SKM-1 (cell line): ENCODE measurements around the gene SULT1A2.
"Not testable (repeated sequence)": the region's sequence is repeated elsewhere in the genome, so short reads cannot be mapped to it uniquely, and the experiment has no call there.

ENCODE experiments used
- DNase-seq: peaks from one replicate; lab custom pipeline; 2025; ENCODE audit not compliant: unreplicated experiment; lab: John Stamatoyannopoulos, UW

SULT1A2 gene

DNA sequence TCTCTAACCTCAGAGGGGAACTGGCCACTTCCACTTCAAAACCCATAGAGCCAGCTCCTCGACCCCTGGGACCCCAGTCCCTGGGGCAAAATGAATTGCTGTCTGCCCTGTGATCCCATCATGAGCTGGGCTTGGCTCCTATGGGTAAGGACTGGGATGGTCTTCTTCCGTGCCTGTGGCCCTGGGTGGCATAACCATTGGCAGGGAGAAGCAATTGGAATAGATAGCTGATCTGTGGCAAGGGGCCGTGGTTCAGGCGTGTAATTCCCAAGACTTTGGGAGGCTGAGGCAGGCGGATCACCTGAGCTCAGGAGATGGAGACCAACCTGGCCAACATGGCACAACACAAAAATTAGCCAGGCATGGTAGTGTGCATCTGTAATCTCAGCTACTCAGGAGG is 4.3 kb downstream of the SULT1A2 start:
- DNase-seq, result no peak

GRCh38 chr16:28591355-28591754 is 5.5 kb downstream of the SULT1A2 start:
- no peak for DNase-seq

- no peak for DNase-seq
Measured at GRCh38 chr16:28590384-28591340, 6.2 kb downstream of the SULT1A2 start.

DNA sequence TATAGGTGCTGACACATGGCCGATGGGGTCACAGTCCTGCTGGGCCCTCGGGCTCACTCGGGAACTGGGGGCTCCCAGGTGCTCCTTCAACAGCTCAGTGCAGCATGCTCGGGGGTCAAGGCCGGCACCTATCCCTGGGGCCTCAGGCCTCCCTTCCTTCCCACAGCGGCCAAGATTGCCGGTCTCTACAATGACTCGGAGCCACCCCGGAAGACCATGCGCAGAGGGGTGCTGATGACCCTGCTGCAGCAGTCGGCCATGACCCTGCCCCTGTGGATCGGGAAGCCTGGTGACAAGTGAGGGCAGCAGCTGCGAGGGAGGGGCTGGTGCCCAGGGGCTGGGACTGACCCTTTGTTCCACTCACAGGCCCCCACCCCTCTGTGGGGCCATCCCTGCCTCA is 6.9 kb downstream of the SULT1A2 start:
- no peak for DNase-seq

GRCh38 chr16:28589069-28589468 is 7.8 kb downstream of the SULT1A2 start:
- DNase-seq, result no peak

GRCh38 chr16:28587386-28587785 is 9.5 kb downstream of the SULT1A2 start:
- DNase-seq, result no peak

- no peak for DNase-seq
Measured at GRCh38 chr16:28586466-28586865, 10.4 kb downstream of the SULT1A2 start.

DNA sequence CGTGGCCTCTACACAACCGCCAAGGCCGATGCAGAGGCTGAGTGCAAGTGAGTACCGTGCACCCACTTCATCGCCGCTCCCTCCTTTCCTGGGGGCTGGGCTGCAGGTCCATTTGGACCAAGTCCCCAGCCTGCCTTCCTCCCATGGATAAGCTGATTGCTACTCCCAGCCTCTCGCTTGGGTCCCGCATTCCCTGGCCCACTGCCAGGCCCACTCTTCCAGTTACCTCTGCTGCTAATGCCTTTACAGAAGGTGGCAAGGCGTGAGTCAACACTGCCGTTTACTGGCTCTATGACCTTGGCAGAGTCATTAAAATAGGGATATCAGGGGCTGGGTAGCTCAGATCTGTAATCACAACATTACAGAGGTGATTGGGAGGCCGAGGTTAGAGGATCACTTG is 11.2 kb downstream of the SULT1A2 start:
- no peak for DNase-seq

GRCh38 chr16:28580726-28581315 is 16.0 kb downstream of the SULT1A2 start:
- DNase-seq, result no peak

- no peak for DNase-seq
Measured at GRCh38 chr16:28575446-28576109, 21.3 kb downstream of the SULT1A2 start.

GRCh38 chr16:28574925-28575324 is 21.9 kb downstream of the SULT1A2 start:
- no peak for DNase-seq

DNA sequence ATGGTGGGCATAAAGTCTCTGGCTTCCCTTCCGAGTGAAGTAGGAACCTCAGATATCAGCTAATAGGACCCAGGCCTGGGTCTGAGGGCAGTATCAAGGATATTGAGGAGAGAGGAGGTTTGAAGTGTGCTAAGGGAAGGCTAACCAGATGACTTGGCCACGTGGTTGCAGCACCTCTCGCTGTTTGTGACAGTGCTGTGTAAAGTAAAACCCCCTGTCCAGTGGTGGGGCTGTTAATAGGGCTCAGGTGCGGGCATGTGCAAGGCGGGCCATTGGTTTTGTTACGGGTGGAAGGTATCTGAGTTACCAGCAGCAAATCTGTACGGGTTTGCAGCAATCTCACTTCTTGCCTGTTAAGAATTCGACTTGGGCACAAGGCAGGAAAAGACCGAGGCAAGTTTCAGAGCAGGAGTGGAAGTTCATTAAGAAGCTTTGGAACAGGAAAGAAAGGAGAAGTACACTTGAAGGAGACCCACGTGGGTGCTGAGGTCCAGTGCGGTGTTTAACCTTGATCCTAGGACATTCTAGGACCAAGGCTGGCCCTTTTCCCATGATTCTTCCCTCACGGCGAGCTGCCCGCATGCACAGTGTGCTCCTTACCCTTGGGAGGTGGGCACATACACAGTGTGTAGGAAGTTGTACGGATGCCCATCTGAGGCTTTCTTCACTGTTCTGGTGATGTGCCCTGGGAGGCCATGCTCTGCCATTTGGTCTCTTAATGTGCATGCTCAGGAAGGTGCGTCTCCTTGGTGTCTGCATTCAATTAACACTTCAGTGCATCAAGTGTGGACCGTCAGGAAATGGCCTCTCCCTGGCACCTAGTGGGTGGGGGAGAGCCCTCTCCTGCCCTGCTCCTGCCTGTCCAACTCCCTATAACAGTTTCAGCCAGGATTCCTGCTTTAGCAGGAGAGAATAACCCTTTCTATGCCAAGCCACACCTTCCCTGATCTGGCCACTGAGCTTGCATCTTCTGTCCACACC is 22.8 kb downstream of the SULT1A2 start:
- no peak for DNase-seq

- no peak for DNase-seq
Measured at GRCh38 chr16:28572696-28573510, 23.9 kb downstream of the SULT1A2 start.

DNA sequence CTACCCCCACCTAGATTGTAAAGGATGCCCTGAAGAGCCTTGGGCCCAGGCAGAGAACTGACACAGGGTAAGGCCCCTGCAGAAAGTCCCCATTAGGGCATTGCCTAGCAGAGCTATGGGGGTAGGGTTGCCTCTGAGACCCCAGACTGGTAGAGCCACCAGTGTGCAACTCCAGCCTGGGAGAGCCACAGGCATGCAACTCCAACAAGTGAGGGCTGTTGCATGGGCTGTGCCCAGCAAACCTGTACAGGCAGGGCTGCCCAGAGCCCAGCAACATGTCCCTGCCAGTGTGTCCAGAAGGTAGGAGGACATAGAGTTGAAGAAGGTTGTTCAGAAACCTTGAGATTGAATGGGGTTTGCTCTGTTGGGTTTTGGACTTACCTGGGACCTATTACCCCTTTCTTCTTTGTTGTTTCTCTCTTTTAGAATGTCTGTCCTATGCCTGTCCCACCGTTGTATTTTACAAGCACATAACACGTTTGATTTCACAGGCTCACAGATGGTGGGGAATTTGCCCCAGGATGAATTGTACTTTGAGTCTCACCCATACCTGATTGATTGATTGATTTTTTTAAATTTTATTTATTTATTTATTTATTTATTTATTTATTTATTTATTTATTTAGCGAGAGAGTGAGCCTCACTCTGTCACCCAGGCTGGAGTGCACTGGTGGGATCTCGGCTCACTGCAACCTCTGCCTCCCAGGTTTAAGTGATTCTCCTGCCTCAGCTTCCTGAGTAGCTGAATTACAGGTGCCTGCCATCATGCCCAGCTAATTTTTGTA is 26.7 kb downstream of the SULT1A2 start:
- DNase-seq, result no peak

DNA sequence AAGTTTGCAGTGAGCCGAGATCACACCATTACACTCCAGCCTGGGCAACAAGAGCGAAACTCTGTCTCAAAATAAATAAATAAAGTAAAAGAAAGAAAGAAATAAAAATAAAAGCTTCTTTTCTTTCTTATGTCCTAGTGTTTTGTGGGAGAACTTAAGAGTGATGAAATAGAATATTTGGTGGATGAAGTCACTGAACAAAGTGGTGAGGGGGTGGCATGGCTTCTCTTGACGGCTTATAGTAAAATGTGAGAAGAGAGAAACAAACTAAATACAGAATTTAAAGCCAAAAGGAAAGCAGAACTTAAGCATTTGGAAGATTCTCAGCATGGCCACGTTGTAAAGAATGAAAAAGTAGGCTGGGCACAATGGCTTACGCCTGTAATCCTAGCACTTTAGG is 27.8 kb downstream of the SULT1A2 start:
- no peak for DNase-seq

- DNase-seq, result no peak
Measured at GRCh38 chr16:28567292-28567691, 29.6 kb downstream of the SULT1A2 start.

DNA sequence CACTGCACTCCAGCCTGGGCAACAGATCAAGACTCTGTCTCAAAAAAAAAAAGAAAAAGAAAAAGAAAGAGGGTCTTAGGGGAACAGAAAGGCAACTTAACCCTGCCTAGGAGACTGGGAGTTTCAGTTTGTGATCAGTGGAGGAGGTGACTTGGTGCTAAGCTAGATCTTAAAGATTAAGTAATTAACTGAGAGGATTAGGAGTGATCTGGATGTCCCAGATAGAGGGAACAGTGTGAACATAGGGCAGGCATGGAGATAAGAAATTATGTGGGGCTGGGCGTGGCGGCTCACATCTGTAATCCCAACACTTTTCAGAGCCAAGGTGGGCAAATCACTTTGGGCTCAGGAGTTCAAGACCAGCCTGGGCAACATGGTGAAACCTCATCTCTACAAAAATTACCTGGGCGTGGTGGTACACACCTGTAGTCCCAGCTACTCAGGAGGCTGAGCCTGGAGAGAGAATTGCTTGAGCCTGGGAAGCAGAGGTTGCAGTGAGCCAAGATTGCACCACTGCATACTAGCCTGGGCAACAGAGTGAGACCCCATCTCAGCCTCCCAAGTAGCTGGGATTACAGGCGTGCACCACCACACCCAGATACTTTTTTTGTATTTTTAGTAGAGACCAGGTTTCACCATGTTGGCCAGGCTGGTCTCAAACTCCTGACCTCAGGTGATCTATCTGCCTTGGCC is 30.5 kb downstream of the SULT1A2 start:
- DNase-seq, result not testable (repeated sequence)

DNA sequence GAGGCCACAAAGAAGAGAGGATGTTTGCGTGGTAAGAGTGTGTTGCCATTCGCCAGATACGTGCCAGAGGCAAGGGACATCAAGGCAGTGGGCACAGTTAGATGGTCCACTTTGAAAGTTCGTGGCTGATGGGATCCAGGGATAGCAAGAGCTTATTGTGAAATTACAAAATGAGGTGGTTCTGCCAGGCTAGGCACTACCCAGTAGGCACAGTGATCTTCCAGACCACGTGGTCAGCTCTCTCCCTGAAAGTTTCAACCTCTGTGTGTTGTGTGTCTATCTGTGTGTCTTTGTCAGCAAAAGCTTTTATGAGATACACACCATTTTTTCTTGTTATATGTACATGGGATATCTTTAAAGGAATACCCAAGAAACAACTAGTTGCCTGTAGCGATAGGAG is 33.6 kb downstream of the SULT1A2 start:
- DNase-seq, result no peak

GRCh38 chr16:28562199-28562598 is 34.7 kb downstream of the SULT1A2 start:
- DNase-seq, result no peak
